HG03432 (cell line): ENCODE data around the gene QRFP.

Experiments used
- ATAC-seq: cut with Tn5 transposase; IDR thresholded peaks from one replicate; pipeline ENCODE4 v1.9.1; 2021; ENCODE audit warnings: mild to moderate bottlenecking, moderate library complexity; ENCODE audit not compliant: unreplicated experiment

QRFP gene

DNA sequence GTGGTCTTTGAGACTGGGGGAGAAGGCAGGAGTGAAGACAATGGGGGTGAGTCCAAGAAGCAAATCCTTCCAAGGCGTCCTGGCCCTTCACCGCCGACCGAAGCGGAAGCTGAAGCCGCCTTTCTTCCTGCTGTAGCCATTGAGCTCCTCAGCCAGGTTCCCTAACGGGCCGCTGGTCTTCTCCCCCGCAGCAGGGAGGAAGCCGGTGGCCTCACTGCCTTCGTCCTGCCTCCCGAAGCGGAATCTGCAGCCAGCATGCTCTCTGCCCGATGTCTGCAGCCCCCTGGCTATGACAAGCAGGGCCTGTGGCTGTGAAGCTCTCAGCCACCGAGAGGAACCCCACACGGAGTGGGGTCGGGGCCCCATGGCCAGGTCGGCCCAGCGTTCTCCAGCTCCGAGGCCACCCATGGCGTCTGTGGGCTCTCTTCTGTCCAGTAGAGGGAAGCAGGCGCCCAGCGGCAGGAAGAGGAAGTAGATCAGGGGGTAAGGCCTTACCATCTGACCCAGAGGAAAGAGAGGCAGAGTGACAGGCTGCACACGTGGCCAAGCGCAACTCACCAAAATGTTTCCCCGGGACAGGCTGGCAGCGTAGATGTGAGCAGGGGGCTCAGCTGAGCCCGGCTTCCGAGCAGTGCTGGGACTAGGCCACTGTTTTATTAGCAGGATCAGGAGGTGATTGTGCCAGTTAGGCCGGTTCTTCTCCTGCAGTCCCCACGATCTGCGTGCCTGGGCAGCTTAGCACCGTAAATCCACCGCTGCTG is 3.1 kb downstream of the QRFP start:
- ATAC-seq = no peak

DNA sequence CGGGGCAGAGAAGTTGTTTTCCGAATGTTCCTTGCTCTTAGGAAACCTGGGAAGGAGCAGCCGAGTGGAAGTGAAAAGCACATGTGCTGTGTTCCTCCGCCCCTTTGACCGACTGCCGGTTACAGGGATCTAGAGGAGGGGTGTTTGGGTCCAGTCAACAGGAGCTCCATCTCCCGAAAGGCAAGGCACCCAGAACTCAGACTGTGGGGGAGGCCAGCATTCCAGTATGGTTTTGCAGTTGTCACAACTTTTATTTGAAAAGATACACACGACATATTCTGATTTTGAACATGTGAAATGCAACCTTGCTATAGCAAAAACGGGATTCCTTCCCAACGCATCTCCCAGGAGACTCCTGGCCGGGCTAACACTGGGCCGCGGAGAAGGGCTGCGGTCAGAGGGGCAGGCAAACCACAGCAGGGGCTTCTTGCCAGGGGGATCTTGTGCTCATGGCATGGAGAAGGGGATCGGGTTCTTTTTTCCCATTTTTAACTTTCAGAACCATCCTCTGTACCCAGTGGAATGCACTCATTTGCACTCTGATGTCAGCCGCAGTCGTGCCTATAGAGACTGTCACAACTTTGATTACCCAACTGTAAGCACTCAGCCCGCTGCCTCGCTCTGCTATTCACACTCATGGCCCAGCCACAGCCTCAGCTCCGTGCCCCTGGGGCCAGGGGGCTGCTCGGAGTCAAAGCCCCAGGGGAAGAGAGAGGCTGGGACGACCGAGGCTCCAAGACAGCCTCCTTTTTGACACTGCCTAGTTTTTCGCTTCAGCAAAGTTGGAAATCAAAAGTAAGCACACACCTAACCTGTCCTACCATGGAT is 3.9 kb downstream of the QRFP start:
- no peak for ATAC-seq

DNA sequence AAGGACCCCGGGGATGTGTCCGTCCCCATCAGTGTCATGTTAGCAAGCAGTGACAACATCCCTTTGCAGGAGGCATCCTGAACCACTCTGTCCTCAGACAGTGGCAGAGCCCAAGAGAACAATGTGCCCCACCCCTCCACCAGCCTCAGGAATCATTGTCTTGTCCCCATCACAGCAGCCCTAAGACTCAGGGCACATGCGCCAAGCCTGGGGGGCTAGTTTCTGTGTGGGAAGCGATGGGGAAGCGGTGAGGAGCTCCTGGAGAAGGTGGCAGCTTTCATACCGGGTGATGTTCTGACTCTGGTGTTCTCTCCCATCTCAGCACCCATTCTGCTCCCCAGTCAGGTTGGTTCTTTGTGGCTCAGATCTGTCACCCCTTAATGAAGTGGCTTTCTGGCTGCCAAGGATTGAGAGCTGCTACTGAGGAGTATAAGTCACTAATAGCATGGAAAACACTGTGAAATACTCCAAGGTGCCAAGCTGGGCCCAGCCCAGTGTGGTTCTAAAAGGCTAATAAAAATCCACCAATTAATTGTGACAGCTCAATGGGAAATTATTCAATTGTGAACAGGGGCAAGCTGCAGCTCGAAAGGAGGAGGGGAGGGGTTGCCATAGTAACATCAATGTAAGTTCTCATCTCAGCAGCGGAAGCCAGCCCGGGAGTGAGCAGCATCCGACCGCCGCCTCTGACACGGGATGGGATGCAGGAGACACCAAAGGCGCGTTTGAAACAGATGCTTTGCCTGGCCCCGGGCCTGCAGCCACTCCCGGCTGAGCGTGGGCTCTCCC is 4.7 kb downstream of the QRFP start:
- ATAC-seq = no peak

DNA sequence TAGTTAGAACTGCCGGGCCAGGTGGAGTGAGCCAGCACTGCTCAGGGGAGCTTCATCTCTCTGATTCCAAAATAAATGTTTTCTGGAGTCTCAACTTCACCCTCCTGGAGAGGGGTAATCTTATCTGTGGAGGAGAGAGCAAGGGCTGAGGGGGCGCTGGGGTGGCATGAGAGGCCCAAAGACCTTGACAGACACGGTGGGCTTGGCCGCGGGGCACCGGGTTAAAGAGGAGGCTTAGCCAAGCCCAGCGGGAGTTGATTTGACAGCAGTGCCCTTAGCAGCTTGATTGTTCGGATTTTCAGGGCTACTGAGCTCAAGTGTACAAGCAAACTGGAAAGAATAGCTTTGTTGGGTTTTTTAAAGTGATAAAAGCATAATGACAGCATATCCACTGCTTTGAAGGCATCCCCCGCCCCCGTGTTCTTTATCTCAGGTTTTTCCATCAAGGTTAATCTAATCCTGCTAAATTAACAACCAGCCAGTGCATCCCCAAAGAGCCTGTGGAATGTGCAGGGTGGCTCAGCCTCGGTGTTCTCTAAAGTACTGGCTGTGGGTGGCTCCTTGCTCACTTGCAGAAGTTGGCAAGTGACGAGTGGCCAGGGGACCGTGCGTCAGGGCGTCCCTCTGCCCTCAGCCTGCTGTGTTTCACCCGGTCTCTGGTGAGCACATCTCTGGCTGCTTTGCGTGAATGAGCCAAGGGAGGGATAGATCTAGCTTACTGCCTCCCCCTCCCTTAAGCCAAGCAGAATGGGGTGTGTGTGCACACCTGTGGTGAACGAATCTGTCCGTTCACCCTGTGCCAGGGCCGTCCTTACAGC is 5.5 kb downstream of the QRFP start:
- no peak for ATAC-seq

DNA sequence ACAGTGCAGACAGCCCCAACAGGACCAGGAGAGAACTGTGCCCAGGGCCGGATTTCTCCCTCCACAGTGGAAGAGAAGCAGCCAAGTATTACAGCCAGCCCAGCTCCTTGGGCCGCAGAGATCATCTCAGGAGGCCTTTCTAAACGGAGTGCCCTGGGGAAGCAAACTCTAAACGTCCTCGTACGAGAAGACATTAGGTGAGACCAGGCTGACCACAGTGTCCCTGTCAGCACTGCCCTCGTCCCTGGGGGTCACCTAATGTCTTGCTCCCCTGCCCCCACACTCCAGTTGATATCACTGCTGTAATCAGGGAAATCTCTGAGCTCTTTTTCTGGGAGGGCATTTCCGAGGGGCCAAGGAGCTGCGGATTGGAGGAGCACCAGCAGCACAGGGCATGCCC is 6.5 kb downstream of the QRFP start:
- ATAC-seq = no peak

DNA sequence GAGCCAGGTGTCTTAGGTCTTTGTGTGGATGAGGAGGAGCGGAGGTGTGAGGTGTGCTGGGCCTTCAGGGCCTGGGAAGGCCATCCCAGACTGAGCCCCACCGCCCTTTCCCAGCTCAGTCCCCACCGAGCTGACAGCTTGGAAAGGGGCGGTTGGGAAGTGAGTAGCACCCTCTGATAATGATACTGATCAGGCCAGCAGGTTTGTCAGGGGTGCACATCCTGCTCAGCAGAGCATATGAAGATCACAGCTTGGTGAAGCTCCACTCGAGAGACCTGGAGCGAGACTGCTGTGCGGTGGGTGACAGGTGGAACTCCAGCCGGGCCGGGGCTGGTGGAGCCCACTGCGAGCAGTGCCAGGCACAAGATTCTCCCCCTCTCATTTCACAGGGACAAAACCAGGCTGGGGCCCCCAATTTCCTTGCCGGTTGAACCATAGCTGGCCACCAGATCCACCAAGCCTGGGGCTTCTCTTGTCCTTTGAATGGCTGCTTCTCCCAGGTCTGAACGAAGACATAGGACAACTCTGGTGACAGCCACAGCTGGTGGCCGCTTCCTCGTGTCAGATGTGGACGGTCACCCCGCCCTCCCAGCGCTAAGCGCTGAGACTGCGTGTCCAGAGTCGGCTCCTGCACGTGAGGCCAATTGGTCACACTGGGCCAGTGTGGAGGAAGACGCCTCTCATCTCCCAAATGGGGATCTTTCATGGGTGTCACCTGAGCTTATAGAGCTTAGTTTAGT is 8.3 kb downstream of the QRFP start:
- no peak for ATAC-seq

DNA sequence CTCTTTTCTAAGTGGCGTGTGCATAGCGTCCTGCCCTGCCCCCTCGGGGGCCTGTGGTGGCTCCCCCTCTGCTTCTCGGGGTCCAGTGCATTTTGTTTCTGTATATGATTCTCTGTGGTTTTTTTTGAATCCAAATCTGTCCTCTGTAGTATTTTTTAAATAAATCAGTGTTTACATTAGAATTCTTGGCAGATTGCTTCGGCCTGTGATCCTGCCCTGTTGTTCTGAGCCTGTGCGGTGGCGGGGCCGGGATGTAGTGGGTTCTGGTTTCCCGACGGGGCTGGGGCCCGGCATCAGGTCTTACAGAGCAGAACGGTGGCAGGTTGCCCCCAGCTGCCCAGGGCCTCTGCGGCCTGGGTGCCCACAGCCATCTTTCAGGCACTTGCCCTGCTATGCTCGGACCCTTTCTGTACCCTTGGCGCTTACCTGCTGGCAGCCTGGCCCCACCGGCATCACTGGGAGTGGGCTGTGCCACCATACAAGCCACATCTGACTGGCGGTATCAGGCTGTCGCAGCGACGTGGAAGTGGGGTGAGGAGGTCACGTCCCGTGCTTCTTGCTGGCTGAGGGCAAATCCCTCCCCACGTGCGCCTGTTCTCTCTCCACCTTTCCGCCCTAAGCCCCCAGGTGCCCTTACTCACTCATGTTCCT is 9.0 kb downstream of the QRFP start:
- ATAC-seq = no peak

DNA sequence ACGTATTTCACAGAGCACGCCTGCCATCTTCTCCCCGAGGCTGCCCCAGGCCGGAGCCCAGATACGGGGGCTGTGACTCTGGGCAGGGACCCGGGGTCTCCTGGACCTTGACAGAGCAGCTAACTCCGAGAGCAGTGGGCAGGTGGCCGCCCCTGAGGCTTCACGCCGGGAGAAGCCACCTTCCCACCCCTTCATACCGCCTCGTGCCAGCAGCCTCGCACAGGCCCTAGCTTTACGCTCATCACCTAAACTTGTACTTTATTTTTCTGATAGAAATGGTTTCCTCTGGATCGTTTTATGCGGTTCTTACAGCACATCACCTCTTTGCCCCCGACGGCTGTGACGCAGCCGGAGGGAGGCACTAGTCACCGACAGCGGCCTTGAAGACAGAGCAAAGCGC is 9.6 kb downstream of the QRFP start:
- ATAC-seq = no peak

DNA sequence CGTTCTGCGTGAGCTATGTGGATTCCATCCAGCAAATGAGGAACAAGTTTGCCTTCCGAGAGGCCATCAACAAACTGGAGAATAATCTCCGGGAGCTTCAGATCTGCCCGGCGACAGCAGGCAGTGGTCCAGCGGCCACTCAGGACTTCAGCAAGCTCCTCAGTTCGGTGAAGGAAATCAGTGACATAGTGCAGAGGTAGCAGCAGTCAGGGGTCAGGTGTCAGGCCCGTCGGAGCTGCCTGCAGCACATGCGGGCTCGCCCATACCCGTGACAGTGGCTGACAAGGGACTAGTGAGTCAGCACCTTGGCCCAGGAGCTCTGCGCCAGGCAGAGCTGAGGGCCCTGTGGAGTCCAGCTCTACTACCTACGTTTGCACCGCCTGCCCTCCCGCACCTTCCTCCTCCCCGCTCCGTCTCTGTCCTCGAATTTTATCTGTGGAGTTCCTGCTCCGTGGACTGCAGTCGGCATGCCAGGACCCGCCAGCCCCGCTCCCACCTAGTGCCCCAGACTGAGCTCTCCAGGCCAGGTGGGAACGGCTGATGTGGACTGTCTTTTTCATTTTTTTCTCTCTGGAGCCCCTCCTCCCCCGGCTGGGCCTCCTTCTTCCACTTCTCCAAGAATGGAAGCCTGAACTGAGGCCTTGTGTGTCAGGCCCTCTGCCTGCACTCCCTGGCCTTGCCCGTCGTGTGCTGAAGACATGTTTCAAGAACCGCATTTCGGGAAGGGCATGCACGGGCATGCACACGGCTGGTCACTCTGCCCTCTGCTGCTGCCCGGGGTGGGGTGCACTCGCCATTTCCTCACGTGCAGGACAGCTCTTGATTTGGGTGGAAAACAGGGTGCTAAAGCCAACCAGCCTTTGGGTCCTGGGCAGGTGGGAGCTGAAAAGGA is 10.9 kb downstream of the QRFP start:
- no peak for ATAC-seq

DNA sequence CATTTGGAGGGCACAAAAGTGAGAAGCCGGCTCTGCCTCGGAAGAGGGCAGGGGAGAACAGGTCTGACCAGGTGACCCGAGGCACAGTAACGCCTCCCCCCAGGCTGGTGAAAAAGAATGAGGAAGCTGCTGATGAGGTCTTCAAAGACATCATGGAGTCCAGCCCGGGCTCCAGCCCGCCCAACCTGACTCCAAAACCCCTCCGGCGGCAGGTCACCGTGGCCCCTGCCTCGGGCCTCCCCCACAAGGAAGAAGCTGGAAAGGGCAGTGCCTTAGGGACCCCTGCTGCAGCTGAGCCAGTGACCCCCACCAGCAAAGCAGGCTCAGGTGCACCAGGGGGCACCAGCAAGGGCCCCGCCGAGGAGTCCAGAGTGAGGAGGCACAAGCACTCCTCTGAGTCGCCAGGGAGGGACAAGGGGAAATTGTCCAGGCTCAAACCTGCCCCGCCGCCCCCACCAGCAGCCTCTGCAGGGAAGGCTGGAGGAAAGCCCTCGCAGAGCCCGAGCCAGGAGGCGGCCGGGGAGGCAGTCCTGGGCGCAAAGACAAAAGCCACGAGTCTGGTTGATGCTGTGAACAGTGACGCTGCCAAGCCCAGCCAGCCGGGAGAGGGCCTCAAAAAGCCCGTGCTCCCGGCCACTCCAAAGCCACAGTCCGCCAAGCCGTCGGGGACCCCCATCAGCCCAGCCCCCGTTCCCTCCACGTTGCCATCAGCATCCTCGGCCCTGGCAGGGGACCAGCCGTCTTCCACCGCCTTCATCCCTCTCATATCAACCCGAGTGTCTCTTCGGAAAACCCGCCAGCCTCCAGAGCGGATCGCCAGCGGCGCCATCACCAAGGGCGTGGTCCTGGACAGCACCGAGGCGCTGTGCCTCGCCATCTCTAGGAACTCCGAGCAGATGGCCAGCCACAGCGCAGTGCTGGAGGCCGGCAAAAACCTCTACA is 11.8 kb downstream of the QRFP start:
- ATAC-seq = no peak

DNA sequence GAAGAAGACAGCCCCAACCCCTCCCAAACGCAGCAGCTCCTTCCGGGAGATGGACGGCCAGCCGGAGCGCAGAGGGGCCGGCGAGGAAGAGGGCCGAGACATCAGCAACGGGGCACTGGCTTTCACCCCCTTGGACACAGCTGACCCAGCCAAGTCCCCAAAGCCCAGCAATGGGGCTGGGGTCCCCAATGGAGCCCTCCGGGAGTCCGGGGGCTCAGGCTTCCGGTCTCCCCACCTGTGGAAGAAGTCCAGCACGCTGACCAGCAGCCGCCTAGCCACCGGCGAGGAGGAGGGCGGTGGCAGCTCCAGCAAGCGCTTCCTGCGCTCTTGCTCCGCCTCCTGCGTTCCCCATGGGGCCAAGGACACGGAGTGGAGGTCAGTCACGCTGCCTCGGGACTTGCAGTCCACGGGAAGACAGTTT is 12.5 kb downstream of the QRFP start:
- no peak for ATAC-seq

DNA sequence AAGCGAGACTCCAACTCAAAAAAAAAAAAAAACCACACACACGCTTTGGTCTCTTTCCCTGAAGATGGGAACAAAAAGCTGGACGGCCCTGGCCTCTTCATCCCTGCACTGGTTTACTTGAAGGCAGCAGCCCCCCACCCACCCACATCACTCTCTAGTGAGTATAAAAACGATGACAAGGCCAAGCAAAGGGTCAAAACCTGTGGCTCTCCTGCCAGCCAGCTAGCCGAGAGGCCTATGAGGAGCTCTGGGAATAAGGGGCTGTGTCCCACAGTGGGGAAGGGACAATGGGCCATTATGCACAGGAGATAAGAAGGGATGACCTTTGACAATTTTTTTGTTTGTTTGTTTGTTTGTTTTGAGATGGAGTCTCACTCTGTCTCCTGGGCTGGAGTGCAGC is 13.1 kb downstream of the QRFP start:
- ATAC-seq = no peak

DNA sequence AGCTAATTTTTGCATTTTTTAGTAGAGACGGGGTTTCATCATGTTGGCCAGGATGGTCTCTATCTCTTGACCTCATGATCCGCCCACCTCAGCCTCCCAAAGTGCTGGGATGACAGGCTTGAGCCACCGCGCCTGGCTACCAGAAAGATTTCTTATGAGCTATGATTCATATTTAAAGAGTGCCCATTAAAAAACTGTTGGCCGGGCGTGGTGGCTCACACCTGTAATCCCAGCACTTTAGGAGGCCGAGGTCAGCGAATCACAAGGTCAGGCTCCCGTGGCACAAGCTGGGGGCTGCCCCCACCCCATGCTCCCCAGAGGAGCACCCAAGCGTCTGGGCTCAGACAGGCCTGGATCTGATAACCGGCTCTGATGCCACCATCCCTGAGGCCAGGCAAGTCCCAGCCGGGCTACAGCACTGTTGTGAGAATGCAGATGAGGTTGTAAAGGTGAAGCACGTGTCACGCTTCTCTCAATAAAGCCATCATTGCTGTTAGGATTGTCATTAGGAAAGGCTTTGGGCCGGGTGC is 13.9 kb downstream of the QRFP start:
- ATAC-seq = no peak

DNA sequence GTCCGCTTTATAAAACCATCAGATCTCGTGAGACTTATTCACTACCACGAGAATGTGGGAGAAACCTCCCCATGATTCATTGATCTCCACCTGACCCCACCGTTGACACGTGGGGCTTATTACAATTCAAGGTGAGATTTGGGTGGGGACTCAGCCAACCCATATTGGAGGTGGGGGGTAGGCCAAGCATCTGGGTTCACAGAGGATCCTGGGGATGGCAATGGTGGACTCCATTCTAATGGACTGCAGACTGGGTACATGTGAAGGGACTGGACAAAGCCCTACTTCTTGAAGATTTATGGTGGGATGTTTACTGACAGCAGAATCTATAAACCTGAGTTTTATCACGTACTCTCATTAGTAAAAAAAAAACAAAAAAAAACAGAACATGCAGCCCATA is 15.1 kb downstream of the QRFP start:
- no peak for ATAC-seq

DNA sequence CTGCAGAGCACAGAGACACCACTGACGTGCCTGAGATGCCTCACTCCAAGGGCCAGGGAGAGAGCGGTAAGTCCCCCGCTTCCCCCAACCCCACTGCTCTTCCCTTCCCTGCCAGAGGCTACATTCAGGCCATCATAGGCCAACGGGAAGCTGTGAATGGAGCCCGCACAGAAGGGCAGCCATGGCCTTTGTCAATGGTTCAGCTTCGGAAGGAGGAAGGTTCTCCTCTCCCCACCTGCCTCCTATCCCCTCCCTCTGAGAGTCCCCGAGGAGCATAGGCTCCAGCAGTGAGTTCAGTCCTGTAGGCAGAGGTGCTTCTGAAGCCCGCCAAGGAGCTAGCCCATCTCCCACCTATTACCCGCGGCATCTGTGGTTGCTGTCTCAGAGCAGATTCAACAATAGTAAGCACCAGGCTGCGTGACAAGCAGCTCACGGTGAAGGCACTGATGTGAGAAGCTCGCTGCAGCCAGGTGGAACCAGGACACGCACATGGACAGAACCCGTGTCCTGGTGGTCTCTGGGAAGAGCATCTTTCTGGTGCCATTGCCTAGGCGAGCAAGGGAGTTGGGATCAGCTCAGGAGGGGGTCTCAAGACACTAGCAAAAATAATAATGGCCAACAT is 15.9 kb downstream of the QRFP start:
- ATAC-seq = no peak

DNA sequence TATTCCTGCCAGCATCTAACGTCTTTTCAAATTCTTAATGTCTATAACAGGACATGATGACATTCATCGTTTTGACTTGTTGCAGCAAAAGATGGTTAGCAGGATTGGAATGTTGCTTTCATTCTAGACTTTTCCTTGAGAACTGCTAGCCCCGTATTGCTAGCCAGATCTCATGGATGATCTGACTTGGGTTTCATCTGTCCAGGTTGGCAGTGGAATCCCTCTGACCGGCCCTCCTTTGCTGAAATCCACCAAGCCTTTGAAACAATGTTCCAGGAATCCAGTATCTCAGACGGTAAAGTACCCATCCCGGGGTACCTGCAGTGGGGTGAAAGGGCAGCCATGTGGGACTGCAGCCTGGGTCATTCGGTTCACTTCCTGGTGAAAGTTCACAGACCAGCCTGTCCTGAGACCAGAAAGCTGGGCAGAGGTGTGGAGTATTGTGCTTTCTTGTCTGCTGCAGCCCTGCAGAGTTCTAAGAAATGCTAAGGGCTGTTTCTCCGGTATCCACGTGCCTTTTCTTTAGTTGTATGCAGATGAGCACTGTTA is 16.7 kb downstream of the QRFP start:
- no peak for ATAC-seq
